ENCODE data around the gene SLC35F5.
"Not testable (repeated sequence)": the region's sequence is repeated elsewhere in the genome, so short reads cannot be mapped to it uniquely, and the experiment has no call there.

SLC35F5 gene

DNA sequence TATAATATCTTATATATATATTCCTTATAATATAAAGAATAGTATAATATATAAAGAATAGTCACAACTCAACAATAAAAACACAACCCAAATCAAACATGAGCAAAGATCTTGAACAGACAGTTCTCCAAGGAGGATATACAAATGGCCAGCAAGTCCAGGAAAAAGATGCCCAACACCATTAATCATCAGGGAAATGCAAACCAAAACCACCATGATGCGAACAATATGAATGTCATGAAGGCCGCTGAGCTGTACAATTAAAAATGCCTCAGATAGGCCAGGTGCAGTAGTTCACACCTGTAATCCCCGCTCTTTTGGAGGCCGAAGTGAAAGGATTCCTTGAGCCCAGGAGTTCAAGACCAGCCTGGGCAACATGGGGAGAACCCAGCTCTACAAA lies 58.9 kb downstream of the SLC35F5 start:
- DNase-seq: no peak

GRCh38 chr2:113694438-113694837 lies 62.0 kb downstream of the SLC35F5 start:
- DNase-seq: no peak

DNA sequence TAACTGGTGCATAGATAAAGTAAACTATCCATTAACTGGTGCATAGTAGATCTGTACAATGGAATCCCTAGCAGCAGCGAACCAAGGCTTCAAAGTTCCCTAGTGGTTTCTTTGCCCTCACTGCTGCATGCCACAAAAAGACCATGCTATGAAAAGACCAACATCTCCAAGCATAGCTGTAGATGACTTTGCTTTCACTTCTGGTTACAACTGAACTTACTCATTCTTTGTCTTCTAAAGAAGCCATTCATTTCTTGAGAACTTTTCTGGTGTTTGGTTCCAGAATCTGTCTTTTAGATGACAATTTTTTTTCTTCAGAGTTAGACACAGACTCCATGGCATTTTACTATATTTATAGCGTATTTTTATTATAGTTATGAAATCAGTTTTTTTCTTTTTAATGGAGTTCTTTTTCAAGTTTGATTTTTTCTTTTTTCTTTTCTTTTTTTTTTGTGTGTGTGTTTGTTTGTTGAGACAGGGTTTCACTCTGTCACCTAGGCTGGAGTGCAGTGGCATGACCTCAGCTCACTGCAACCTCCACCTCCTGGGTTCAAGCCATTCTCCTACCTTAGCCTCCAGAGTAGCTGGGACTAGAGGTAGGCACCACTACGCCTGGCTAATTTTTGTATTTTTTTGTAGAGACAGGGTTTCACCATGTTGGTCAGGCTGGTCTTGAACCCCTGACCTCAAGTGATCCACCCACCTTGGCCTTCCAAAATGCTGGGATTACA lies 63.6 kb downstream of the SLC35F5 start:
- no peak for DNase-seq

- not testable (repeated sequence) for DNase-seq
These were observed 65.6 kb downstream of the SLC35F5 start for GRCh38 chr2:113690871-113691270.

DNA sequence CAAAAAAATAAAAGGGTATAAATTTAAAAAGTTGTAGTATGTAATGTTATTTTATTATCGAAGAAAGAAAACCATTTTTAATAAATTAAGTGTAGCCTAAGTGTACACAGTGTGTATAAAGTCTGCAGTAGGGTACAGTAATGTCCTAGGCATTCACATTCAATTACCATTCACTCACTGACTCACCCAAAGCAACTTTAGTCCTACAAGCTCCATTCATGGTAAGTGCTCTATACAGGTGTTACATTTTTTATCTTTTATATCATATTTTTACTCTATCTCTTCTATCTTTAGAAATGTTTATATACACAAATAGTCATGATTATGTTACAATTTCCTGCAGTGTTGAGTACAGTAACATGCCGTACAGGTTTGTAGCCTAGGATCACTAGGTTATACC lies 69.9 kb downstream of the SLC35F5 start:
- no peak for DNase-seq

DNA sequence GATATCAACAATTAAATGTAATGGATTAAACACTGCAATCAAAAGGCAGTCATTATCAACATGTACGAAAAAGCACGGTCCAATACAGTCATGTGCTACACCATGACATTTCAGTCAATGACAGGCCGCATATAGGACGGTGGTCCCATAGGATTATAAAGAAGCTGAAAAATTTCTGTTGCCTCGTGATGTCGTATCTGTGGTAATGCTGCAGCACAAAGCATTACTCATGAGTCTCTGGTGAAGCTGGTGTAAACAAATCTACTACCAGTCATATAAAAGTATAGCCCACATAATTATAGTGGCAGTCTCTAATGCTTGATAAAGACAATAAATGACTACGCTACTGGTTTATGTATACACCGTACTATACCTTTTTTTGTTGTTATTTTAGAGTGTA lies 71.0 kb downstream of the SLC35F5 start:
- no peak for DNase-seq

GRCh38 chr2:113679457-113679856 lies 77.0 kb downstream of the SLC35F5 start:
- DNase-seq: no peak

- no peak for DNase-seq
These were observed 79.1 kb downstream of the SLC35F5 start for GRCh38 chr2:113677330-113677729.

DNA sequence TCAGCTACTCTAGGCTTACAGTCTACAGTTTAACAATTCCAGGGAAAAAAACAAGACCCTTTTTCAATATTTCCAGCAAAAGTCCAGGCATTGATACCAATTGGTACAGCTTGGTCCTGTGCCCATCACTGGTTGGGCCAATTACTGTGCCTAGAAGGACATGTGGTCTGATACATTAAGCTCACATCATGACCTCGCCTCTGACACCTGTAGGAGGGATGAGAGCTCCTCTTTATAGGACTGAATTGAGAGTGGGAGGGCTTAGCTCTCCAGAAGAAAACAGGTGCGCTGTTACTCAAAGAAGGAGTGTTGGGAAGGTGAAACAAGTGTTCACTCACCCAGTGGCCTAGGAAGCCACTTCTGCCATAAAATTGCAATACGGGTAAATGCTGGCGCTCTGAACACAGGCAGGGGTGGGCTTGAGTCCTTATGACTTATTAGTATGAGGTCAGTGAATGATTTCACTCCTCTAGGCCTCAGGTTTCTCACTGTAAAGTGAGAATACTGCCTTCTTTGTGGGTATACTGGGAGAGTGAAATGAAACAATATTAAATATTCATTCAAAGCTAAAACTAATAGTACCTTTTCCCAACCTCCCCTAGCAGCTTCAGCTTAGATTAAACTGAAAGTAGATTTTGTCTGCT lies 79.7 kb downstream of the SLC35F5 start:
- no peak for DNase-seq

DNA sequence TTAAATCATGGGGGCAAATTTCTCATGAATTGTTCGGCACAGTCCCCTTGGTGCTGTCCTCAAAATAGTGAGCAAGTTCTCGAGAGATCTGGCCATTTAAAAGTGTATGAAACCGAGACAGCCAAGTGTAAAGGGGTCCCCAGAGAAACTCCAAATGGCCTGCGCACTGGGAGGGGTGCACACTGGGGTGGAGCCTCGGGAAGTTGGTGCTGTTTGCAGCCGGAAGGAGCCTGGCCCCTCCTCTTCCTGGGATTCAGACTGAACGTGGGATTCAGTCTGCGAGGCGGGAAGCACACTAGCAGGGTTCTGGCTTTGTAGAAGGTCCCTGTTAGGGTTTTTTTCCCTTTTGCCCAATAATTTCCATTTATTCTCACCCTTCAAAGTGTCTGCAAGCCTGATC lies 80.6 kb downstream of the SLC35F5 start:
- DNase-seq: no peak

DNA sequence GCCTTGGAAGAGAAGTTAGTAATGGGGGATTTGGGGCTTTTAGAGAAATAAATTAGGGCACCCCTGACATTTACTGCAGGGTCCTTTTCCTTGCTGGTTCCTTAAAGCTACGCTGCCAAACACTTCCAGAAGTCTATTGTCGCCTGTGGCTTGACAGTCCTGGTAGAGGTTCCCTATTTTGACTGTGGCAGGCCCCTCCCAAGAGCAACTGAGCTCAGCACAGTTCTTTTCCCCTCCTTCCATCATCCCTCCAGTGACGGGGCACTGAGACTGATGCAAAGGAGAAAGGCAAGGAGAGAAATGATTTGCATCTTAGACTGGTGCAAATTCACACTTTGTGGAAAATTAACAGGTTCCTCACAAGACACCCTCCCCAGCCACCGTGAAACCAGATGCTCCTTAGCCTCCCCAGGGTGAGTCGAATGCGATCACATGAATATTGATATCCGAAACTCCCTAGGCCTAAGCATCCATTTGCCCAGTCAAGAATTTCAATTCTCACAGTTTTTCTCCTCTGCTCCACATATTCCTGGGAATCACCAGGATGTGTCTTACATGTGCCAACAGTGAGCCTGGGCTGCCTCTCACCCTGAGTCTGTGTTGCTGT lies 84.0 kb downstream of the SLC35F5 start:
- no peak for DNase-seq

- DNase-seq: not testable (repeated sequence)
These were observed 87.4 kb downstream of the SLC35F5 start for GRCh38 chr2:113669013-113669412.

DNA sequence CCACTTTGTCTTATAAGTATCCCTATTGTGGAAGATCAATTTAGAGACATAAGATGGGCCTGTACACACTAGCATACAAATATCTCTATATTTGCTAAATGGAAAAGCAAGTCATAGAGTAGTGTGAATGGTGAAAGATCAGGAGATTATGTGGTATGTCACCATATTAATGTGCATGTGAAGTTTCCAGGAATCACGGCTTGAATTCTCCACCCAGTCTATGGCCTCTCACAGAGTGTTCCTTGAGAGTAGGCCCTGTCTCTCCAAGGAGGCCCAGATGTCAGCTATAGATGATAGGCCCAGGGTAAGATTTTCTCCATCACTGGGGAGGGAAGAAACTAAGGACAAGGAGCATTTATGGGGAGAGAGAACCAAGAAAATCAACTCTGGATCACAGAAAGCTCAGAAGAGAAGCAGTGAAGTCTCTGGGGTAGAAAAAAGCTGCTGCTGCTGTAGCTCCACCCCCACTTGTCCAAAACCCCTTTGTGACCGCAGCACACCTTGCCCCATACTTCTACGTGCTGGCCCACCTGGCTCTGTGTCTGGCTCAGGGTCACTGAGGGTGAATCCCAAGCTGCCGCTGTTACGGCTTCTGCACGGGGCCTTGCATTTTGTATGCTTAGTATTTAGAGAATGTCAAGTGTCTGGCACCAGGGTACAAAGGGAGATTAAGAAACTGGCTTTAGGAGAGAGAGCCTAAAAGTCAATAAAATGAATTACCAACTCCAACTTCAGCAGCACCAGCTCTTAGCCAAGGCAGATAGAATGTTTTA lies 91.5 kb downstream of the SLC35F5 start:
- not testable (repeated sequence) for DNase-seq

- DNase-seq: not testable (repeated sequence)
These were observed 93.0 kb downstream of the SLC35F5 start for GRCh38 chr2:113663285-113664060.
